Ishikawa (cell line): Measurements from ENCODE around the gene SCFD1.

Experiments used
- CEBPB ChIP-seq: IDR thresholded peaks from 2 replicates; pipeline ENCODE4 v1.6.1; 2012
- CREB1 ChIP-seq: IDR thresholded peaks from 2 replicates; pipeline ENCODE4 v1.6.1; 2012; ENCODE audit warnings: low read depth
- EGR1 ChIP-seq: IDR thresholded peaks from 2 replicates; pipeline ENCODE4 v1.6.1; 2012
- EP300 ChIP-seq: IDR thresholded peaks from 2 replicates; pipeline ENCODE4 v1.6.1; 2012; ENCODE audit warnings: borderline replicate concordance
- FOXM1 ChIP-seq: IDR thresholded peaks from 2 replicates; pipeline ENCODE4 v1.6.1; 2012; ENCODE audit warnings: low read depth, borderline replicate concordance
- MAX ChIP-seq: IDR thresholded peaks from 2 replicates; pipeline ENCODE4 v1.6.1; 2012
- NFIC ChIP-seq: IDR thresholded peaks from 2 replicates; pipeline ENCODE4 v1.6.1; 2012
- RAD21 ChIP-seq: IDR thresholded peaks from 2 replicates; pipeline ENCODE4 v1.6.1; 2012; ENCODE audit warnings: low read depth
- REST ChIP-seq: IDR thresholded peaks from 2 replicates; pipeline ENCODE4 v1.6.1; 2012; ENCODE audit warnings: low read depth, mild to moderate bottlenecking
- TAF1 ChIP-seq: IDR thresholded peaks from 2 replicates; pipeline ENCODE4 v1.6.1; 2012; ENCODE audit warnings: low read depth, mild to moderate bottlenecking
- TCF12 ChIP-seq: IDR thresholded peaks from 2 replicates; pipeline ENCODE4 v1.6.1; 2012; ENCODE audit warnings: low read depth
- TEAD4 ChIP-seq: IDR thresholded peaks from 2 replicates; pipeline ENCODE4 v1.6.1; 2012
- ZBTB7A ChIP-seq: IDR thresholded peaks from 2 replicates; pipeline ENCODE4 v1.6.1; 2012; ENCODE audit warnings: low read depth
- TF ChIP-seq, protein P1 (sequence below): IDR thresholded peaks from 2 replicates; pipeline ENCODE4 v1.6.1; 2012

DNA sequence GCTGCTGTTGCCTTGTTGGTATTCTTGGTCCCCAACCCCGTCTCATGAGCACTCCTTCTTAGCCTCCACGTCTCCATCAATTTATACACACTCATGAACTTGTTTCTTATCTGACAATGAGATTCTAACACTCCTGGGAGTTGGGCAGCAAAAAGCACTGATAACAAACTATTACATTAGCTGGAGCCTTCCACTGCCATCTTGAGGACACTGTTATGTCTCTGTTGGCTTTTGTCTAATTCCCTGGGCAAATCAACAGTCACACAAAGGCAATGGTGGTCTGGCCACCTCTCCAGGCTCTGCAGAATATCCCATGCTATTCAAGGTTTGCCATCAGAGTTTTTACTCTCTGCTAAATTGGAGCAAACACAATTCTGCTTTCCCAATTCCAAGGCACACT, 134.5 kb downstream of the SCFD1 start:
- TF ChIP-seq TCF12 (no peak), CEBPB (no peak), NFIC (no peak), EGR1 (no peak), FOXM1 (no peak), TEAD4 (no peak), TAF1 (no peak), CREB1 (no peak), MAX (no peak), ZBTB7A (no peak), EP300 (no peak), REST (no peak), RAD21 (no peak)
- TF ChIP-seq, protein P1, sequence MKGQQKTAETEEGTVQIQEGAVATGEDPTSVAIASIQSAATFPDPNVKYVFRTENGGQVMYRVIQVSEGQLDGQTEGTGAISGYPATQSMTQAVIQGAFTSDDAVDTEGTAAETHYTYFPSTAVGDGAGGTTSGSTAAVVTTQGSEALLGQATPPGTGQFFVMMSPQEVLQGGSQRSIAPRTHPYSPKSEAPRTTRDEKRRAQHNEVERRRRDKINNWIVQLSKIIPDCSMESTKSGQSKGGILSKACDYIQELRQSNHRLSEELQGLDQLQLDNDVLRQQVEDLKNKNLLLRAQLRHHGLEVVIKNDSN: no peak
